Fibroblast of the conjunctiva (primary cell): ENCODE results near the gene SMNDC1.
"Not testable (repeated sequence)": the region's sequence is repeated elsewhere in the genome, so short reads cannot be mapped to it uniquely, and the experiment has no call there.

ENCODE experiments used
- DNase-seq: peaks from one replicate; pipeline ENCODE4 v3.0.0-alpha.2; 2010; ENCODE audit warnings: low read depth

Gene SMNDC1

DNA sequence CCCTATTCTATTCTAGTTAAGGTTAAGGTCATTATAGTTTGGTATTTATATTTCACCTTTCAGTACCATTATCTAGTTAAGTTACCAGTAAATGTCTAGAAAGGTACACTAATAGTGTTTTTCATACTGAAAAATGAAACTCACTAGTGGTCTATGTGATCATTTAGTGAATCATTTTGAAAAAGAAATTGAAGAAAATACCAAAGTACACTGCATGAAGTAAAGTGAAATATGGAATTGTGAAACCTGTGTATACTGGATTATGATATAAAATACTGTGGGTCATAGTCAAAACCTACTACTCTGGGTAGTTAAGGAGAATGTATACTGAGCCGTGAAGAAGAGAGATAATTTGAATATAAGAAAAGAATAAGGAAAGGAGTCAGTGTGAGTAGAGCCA lies 53.3 kb downstream of the SMNDC1 start:
- DNase-seq: not testable (repeated sequence)

DNA sequence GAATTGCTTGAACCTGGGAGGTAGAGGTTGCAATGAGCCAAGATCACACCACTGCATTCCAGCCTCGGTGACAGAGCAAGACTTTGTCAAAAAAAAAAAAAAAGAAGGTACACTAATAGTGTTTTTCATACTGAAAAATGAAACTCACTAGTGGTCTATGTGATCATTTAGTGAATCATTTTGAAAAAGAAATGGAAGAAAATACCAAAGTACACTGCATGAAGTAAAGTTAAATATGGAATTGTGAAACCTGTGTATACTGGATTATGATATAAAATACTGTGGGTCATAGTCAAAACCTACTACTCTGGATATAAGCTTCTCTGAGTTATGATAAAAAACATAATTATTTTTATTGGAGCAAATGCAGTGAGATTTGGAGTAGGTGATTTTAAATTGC lies 55.2 kb downstream of the SMNDC1 start:
- not testable (repeated sequence) for DNase-seq

DNA sequence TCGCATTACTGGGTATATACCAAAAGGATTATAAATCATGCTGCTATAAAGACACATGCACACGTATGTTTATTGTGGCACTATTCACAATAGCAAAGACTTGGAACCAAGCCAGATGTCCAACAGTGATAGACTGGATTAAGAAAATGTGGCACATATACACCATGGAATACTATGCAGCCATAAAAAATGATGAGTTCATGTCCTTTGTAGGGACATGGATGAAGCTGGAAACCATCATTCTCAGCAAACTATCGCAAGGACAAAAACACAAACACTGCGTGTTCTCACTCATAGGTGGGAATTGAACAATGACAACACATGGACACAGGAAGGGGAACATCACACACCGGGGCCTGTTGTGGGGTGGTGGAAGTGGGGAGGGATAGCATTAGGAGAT lies 56.9 kb downstream of the SMNDC1 start:
- DNase-seq: not testable (repeated sequence)

DNA sequence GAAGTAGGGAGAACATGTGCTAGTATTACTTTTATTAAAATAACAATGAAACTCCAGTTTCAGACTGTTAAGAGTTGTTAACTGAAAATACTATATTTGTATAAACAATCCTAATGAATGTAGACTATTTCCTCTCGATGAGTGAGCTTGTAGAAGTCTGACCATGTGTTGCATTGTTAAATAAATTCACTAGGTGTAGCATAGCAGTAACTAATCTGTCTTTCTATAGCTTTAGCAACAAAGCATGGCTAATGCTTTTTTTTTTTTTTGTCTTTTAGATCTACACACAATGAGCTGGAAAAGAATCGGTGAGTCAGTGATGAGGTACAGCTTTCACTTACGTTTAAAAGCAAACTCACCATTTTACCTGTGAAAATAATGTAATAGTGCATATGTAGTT lies 60.2 kb downstream of the SMNDC1 start:
- no peak for DNase-seq

DNA sequence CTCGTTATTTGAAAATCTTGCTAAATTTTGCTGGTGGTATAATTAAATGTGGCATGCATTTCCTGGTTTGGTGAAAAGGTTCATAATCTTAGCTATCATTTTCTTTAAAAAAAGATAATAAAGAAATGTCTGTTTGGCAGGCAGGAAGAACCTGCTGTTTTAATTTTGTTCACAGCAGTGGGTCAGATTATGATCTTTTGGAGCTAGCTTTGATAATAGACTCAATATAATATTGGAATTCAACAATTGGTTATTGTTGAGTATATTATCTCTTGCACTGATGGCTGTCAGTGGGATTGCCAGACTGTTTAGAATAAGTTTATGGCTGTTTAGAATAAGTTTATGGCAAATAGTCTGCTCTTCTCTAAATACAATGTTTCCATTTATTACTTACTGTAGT lies 62.2 kb downstream of the SMNDC1 start:
- DNase-seq: no peak

DNA sequence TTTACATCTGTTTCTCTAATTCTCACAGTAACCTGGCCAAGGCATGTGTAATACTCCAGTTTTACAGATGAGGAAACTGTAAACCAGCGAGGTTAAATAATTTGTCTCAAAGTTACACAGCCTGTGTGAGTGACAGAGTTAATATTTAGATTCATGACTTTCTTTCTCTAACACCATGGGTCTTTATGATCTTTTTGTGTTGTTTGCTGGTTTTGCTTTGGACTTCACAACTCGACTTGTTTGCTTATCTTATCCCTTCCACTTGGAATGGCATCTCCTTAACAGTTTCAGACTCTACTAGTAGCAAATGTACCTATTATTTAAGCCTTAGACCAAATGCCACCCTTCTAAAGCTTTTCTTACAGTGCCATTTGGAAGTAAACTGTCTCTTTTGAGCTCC lies 62.9 kb downstream of the SMNDC1 start:
- DNase-seq: no peak

DNA sequence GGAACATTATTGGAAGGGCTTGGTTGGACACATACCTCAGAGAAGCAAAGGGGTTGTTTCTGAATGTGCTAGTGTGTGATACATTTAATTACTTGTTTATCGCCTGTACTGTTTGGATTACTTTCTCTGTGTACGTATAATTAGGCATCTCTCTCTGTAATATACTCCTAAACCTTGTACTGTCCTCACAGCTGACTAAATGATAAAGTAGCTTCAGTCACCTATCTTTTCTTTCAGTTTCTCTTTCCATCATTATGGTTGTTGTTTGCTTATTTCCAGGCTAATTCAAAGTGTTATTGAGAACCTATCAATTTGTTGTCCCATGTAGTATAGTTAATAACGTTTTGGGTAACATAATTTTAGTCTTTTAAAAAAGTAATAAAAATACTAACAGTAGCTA lies 63.3 kb downstream of the SMNDC1 start:
- no peak for DNase-seq
